HG03378 (cell line): Measurements from ENCODE around the gene GADD45GIP1.
A peak's percentile ranks its signal among the peaks of the same experiment; 100 is the strongest.
"Not testable (repeated sequence)": the region's sequence is repeated elsewhere in the genome, so short reads cannot be mapped to it uniquely, and the experiment has no call there.

Source experiments
- ATAC-seq: cut with Tn5 transposase; IDR thresholded peaks from one replicate; pipeline ENCODE4 v1.9.1; 2021; ENCODE audit warnings: mild to moderate bottlenecking, moderate library complexity; ENCODE audit not compliant: unreplicated experiment

Gene GADD45GIP1

GRCh38 chr19:12944104-12944674 lies 12.8 kb downstream of the GADD45GIP1 start:
- ATAC-seq, result no peak

GRCh38 chr19:12943437-12944044 lies 13.5 kb downstream of the GADD45GIP1 start:
- no peak for ATAC-seq

GRCh38 chr19:12940897-12941296 lies 16.1 kb downstream of the GADD45GIP1 start:
- no peak for ATAC-seq

GRCh38 chr19:12939975-12940423 lies 17.0 kb downstream of the GADD45GIP1 start:
- no peak for ATAC-seq

GRCh38 chr19:12938779-12939601 lies 18.0 kb downstream of the GADD45GIP1 start:
- no peak for ATAC-seq

GRCh38 chr19:12937927-12938778 lies 18.9 kb downstream of the GADD45GIP1 start, which contains the start of gene CALR:
CALR (plus strand) TSS chr19:12938609; CDS start chr19:12938680, 71 bp downstream.
- peak; percentile 66 for ATAC-seq

GRCh38 chr19:12937093-12937926 lies 19.7 kb downstream of the GADD45GIP1 start:
- no peak for ATAC-seq

GRCh38 chr19:12936582-12936981 lies 20.4 kb downstream of the GADD45GIP1 start:
- no peak for ATAC-seq

- no peak for ATAC-seq
Measured at GRCh38 chr19:12935071-12935470, 22.0 kb downstream of the GADD45GIP1 start.

- ATAC-seq, result no peak
Measured at GRCh38 chr19:12933287-12934072, 23.5 kb downstream of the GADD45GIP1 start, which contains the start of gene FARSA. FARSA (minus strand) TSS chr19:12933711; CDS start chr19:12933696, 15 bp downstream.

- no peak for ATAC-seq
Measured at GRCh38 chr19:12932392-12933286, 24.4 kb downstream of the GADD45GIP1 start.

- ATAC-seq, result no peak
Measured at GRCh38 chr19:12930002-12930645, 26.9 kb downstream of the GADD45GIP1 start.

- no peak for ATAC-seq
Measured at GRCh38 chr19:12924621-12925310, 32.3 kb downstream of the GADD45GIP1 start.

- no peak for ATAC-seq
Measured at GRCh38 chr19:12922959-12923358, 34.1 kb downstream of the GADD45GIP1 start.

- no peak for ATAC-seq
Measured at GRCh38 chr19:12921047-12921446, 36.0 kb downstream of the GADD45GIP1 start.

- ATAC-seq, result no peak
Measured at GRCh38 chr19:12918253-12918652, 38.8 kb downstream of the GADD45GIP1 start.

- not testable (repeated sequence) for ATAC-seq
Measured at GRCh38 chr19:12915860-12916259, 41.2 kb downstream of the GADD45GIP1 start.
